GM10847 (cell line): ENCODE data around the gene PPP2R3A.

Experiments
- POLR2A ChIP-seq: IDR thresholded peaks from 2 replicates; pipeline ENCODE4 v1.6.1; 2011; ENCODE audit not compliant: insufficient read length; ENCODE audit errors: extremely low read depth

The PPP2R3A gene

DNA sequence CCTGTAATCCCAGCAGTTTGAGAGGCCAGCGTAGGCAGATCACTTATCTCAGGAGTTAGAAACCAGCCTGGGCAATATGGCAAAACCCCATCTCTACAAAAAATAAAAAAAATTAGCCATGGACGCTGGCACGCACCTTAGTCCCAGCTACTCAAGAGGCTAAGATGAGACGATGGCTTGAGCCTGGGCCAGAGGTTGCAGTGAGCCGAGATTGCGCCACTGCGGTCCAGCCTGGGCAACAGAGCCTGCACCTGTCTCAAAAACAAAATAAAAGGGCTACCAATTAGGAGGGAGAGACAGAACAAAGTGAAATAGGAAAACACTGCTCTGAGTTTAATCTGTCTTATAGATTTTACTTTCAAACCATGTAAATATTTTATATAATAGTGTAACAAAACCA, 196.8 kb downstream of the PPP2R3A start:
- no peak for TF ChIP-seq POLR2A

DNA sequence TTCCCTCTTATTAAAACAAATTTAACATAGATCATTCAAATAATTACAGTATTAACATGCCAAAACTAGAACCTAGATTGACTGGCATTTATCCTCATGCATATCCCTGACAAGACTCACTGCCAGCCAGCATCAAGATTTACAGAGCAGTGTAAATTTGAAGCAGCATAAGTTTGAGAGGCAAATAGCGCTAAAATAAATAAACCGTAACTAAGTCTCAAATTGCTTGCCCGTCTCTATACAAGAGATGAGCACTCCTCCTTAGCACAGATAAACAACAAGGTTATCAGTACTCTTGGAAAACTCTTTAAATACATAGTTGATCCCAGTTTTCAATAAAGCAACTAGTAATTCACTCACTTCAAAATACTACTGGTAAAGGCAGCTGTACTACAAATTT, 201.0 kb downstream of the PPP2R3A start:
- no peak for TF ChIP-seq POLR2A

DNA sequence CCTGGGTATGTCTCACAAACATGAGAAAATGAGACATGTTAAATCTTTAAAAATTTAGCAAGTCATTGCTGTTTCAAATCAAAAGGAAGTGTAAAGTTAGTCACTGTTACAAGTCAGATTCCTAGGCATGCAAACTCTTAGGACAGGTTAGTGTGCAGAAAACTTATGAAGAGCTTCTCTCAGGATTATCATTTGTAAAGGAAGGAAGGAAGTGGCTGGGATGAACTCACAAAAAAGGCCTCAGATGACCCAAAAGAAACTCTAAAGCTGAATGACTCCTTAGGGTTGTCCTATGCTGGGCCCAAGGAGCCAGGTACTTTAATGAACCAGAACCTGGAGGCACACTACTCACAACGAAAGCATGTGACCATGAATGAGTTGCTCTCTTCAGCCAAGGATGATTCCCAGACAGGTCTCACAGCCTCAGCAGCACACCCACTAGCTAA, 205.6 kb downstream of the PPP2R3A start:
- TF ChIP-seq POLR2A = no peak

- TF ChIP-seq POLR2A = no peak
Measured at GRCh38 chr3:136173939-136174490, 208.5 kb downstream of the PPP2R3A start.

DNA sequence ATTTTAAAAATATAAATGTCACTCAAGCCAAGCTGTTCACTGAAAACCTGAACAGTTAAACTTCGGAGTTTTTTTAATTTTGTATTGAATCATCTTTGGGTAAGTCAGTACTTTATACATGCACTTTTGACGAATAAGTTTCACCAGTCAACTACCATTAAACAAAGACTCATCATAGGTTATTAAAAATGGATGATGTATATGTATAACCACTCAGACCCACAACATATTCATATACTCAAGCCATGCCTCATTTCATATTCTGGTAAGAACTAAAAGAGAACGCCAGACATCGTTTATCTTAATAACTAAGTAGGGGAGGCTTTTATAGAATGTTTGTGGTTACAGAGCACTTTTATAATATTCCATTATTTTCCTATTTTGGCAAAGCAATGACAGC, 212.3 kb downstream of the PPP2R3A start:
- TF ChIP-seq POLR2A = no peak

DNA sequence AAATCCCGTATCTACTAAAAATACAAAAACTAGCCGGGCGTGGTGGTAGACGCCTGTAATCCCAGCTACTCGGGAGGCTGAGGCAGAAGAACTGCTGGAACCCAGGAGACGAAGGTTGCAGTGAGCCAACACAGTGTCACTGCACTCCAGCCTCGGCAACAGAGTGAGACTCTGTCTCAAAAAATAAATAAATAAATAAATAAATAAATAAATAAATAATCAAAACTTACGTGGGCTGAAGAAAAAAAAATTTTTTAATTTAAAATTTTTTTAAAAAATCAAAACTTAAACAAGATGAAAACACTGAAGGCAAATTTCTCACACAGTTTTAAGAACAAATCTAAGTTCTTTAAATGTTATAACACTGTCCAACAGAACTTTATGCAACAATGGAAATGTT, 216.2 kb downstream of the PPP2R3A start:
- no peak for TF ChIP-seq POLR2A

- no peak for TF ChIP-seq POLR2A
Measured at GRCh38 chr3:136184703-136185102, 219.2 kb downstream of the PPP2R3A start.

- TF ChIP-seq POLR2A = no peak
Measured at GRCh38 chr3:136186344-136186743, 220.8 kb downstream of the PPP2R3A start.

GRCh38 chr3:136186846-136187245, 221.3 kb downstream of the PPP2R3A start:
- TF ChIP-seq POLR2A = no peak

DNA sequence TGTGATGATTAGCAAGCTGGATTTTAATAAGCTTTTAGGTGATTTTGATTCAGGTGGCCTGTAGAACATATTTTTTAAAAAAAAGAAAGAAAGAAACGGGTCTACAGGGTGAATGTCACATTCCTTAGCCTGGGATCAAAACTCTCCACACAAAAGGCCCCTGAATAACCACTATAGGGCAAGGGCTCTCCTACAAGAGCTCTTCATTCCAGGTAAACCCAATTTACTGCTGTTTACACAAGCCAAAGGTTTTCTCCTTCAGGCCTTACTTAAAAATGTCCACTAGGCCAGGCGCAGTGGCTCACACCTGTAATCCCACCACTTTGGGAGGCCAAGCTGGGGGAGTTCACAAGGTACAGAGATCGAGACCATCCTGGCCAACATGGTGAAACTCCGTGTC, 222.3 kb downstream of the PPP2R3A start:
- TF ChIP-seq POLR2A = no peak

DNA sequence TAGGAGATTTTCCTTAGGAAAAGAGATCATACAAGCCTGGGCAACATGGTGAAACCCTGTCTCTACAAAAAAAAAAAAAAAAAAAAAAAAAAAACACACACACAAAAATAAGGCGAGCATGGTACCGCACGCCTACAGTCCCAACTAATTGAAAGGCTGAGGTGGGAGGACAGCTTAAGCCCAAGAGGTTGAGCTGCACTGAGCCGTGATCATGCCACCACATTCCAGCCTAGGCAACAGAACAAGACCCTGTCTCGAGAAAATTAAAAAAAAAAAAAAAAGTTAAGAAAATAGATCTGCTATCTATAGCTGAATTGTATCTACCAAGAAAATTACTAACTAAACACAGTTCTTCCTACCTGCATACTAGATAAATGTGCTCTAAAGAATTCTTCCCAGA, 223.5 kb downstream of the PPP2R3A start:
- no peak for TF ChIP-seq POLR2A

DNA sequence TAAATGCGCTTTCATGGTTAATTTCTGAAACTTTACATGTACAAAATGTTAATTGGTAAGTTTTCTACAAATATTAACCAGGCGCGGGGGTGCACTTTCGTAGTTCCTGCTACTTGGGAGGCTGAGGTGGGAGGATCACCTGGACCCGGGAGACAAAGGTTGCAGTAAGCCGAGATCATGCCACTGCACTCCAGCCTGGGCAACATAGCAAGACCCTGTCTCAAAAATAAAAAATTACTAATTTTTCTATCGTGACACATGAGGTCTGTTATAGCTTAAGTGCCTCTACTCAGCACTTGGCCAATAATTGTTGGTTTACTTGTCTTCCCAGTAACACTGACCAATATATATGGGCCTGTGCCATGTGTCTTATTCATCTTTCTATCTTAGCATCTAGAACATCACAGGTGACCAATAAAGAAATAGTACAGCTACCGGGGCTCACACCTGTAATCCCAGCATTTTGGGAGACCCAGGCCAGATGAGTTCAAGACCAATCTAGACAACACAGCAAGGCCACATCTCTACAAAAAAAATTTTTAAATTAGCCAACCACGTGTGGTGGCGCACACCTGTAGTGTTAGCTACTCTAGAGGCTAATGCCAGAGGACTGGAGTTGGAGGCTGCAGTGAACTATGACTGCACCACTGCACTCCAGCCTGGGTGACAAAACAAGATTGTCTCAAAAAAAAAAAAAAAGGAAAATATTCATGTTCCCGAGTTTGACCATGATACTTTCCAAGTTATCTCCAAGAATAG, 224.5 kb downstream of the PPP2R3A start:
- TF ChIP-seq POLR2A = no peak

DNA sequence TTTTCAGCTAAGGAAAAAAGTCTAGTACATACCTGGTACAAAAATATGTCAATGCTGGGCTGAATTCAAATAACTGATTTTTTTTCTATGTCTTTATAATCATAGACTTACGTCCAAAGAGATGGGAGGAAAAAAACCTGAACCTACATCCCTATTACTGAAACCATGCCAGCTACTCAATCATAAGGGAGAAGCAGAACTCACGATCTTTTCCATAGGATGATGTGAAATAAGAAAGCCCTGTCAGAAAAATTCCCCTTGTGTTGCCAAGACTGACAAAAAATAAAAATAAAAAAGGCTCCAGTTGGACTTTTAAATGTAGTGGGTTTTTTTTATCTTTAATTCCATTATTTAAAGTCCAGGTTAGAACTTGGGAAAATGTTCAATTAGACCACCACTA, 227.3 kb downstream of the PPP2R3A start:
- no peak for TF ChIP-seq POLR2A

DNA sequence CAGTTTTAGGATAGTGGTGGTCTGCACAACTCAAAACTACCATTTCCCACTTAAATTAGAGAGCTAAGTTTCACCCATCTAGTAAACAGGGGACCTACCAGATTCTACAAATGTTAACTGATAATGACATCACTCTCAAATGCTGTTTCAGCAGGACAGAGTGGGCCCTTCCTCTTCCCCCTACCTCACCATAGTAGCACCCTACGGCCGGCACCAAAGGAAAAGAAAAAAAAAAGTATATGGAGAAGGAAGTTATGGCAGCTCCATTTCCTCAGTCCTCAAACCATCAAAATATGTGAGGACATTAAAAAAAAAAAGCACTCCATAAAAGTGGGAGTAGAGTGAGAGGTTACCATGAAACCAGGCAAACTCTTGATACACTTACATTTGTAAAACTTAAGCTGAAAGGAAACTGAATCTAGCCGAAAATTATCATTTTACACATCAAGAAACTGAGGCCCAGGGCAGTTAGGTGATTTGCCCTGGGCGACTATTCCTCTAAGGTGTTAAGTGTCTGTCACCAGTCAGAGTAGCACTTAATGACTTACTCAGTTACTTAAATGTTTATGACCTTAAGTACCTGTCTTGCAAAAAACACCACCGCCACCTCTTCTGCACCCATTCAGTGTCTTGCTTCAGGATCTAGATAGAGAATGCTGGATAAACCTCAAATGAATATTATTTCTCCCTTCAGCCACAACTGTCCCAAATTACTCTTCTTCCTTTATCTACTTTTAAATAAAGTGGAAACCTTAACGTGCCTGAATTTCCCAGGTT, 227.9 kb downstream of the PPP2R3A start:
- no peak for TF ChIP-seq POLR2A

DNA sequence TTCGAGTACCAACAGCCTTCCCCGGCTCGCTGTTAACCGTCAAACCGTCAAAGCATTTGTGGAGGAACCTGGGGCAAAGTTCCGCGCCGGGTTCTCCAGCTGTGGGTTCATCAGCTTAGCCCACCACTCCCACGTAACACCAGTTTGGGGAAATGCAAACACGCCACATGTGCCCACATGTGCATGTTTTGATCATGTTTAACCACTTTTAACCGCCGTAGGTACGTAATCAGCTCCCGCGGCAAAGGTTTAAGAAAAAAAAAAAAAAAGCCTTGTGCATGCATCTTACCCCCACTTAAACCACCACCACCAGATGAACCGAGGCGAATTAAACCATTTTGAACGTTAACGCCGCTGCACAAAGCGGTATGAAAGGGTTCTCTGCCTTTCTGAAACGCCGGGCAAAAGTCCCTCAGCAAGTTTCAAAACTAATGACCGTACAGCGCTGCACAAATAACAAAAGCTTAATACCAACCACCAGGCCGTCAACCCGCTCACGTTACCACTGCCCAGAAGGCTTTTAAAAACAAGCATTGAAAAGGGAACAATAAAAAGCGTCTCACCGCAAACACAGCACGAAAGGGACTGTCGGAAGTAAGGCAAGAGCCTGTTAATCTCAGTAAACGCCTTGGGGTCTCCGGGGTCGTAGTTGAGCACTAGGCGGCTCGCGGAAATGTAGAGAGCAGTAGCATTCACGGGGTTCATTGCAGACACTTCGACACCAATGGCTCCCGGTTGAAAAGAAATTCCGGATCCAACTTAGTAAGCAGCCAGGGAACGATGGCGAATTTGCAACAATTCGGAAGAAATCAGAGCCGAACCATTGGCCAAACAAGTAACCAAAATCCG, 229.1 kb downstream of the PPP2R3A start:
- no peak for TF ChIP-seq POLR2A

- no peak for TF ChIP-seq POLR2A
Measured at GRCh38 chr3:136195258-136196063, 229.9 kb downstream of the PPP2R3A start.
